Thyroid gland (tissue), 4 donors: ENCODE measurements around the gene BANK1. TPM values are rescaled to one million over a fixed set of nuclear protein-coding genes. Genes with fewer than 3 reads are reported as not detected.

Experiments
- DNase-seq, 2 donors: peaks; one replicate each; pipeline ENCODE4 v3.0.0-alpha.2; 2019
- H3K27ac ChIP-seq, 3 donors: fragments of 200-600 bp; sonication (generic); 1 replicate in 2 of 3; 2 replicates in 1 of 3; pipeline ENCODE4 v1.5.1; 2016 to 2019; ENCODE audit warnings: mild to moderate bottlenecking in 1 of 3, moderate library complexity in 1 of 3
- H3K27me3 ChIP-seq: fragments of 200-600 bp; sonication (generic); one replicate; pipeline ENCODE4 v1.5.1; 2019
- H3K36me3 ChIP-seq, 2 donors: fragments of 200-600 bp; sonication (generic); one replicate each; pipeline ENCODE4 v1.5.1; 2016 to 2019
- H3K4me1 ChIP-seq, 2 donors: fragments of 200-600 bp; sonication (generic); one replicate each; pipeline ENCODE4 v1.5.1; 2017 to 2019
- H3K4me3 ChIP-seq, 3 donors: fragments of 200-600 bp; sonication (generic); replicated peaks in 1 of 3; 1 replicate in 2 of 3; 2 replicates in 1 of 3; pipeline ENCODE4 v1.5.1; 2016; ENCODE audit warnings: mild to moderate bottlenecking in 1 of 3
- H3K9me3 ChIP-seq: fragments of 200-600 bp; sonication (generic); one replicate; pipeline ENCODE4 v1.5.1; 2017
- POLR2A ChIP-seq, 2 donors: fragments of 450-650 bp; IDR thresholded peaks; one replicate each; pipeline ENCODE4 v1.6.1; 2017; ENCODE audit warnings: antibody characterized with exemption in 2 of 2, mild to moderate bottlenecking in 2 of 2, moderate library complexity in 1 of 2
- WGBS, 2 donors: methylation state at CpG; one replicate each; pipeline ENCODE4 v1.1.5; 2017; 5-methylcytosine and 5-hydroxymethylcytosine counted together
- intact Hi-C: fragments of 100-400 bp; cut with DNase I; formaldehyde crosslinking; loops from one replicate; pipeline ENCODE4 v1.15.1; 2023
- total RNA-seq, 4 donors: library from RNA; depleted of rRNA; stranded (reverse); fragments of >200 nt; gene quantifications; one replicate each; pipeline ENCODE4 v1.2.3, GENCODE V29; 2016
- TF ChIP-seq, protein P1 (sequence below), 6 experiments: fragments of 200-600 bp in 3 of 6; fragments of 450-650 bp in 3 of 6; sonication (generic) in 3 of 6; IDR thresholded peaks; one replicate each; pipeline ENCODE4 v1.5.1; 2016 to 2019; ENCODE audit warnings: antibody characterized with exemption in 6 of 6, mild to moderate bottlenecking in 2 of 6, inconsistent platforms in 1 of 6, moderate library complexity in 1 of 6

BANK1 gene
- total RNA-seq, 4 donors from 2014 or later = 15.5 to 22.8 (median 20.3) TPM

DNA sequence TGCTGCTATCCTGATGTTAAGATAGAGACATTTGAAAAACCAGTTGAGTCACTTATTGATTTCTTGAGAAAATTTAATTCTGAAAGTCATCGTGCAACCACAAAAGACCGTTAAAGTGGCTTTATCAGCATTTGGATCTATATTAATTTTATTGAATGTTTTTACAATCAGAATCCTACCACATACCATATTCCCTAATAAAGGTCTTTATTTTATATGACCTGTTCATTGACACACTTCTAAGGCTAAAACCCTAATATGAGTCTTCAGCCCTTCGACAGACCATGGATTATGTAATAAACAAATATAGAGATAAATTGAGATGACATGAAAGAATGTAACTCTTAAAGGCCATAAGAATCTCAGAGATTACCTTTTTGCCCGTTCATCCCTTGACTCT, 68.1 kb downstream of the BANK1 start:
- Histone ChIP-seq H3K27me3 (no peaks in the 10 kb centered on the region), H3K36me3 (no peaks in the 10 kb centered on the region), H3K27ac (no peak overlapping the region), H3K9me3 (no peaks in the 10 kb centered on the region), H3K4me1 (peaks cover 0 to 9% of the 10 kb centered on the region in 2 donors), H3K4me3 (no peak overlapping the region)
- TF ChIP-seq, protein P1, sequence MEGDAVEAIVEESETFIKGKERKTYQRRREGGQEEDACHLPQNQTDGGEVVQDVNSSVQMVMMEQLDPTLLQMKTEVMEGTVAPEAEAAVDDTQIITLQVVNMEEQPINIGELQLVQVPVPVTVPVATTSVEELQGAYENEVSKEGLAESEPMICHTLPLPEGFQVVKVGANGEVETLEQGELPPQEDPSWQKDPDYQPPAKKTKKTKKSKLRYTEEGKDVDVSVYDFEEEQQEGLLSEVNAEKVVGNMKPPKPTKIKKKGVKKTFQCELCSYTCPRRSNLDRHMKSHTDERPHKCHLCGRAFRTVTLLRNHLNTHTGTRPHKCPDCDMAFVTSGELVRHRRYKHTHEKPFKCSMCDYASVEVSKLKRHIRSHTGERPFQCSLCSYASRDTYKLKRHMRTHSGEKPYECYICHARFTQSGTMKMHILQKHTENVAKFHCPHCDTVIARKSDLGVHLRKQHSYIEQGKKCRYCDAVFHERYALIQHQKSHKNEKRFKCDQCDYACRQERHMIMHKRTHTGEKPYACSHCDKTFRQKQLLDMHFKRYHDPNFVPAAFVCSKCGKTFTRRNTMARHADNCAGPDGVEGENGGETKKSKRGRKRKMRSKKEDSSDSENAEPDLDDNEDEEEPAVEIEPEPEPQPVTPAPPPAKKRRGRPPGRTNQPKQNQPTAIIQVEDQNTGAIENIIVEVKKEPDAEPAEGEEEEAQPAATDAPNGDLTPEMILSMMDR (IDR thresholded peaks at IDR 0.05) = no peak
- no peak for TF ChIP-seq POLR2A (IDR thresholded peaks at IDR 0.05)
- no peak for DNase-seq
- WGBS, 2 donors = 91 to 94% methylated on average over 4 of the region's 4 CpGs
- intact Hi-C loops = no loop called here

DNA sequence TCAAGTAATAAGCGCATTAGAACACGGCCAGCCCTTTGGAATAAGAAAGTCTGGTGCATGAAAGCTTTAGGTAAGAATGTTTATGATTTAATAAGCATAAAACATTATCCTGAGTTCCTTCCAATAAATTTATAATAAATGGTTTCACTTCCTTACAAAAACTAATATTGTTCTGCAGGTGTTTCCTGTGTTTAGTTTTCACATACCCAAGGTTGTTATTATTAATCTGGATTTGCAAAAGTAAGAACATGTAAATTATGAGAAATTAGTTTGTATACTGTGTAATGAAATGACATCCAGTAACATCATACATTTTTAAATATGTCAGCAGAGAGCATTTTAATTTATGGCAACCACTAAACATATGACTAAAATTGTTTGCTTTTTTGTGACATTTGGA, 72.1 kb downstream of the BANK1 start:
- H3K27ac ChIP-seq = no peak overlapping the region
- H3K9me3 ChIP-seq = no peaks in the 10 kb centered on the region
- no peaks in the 10 kb centered on the region for H3K36me3 ChIP-seq
- no peaks in the 10 kb centered on the region for H3K4me1 ChIP-seq
- TF ChIP-seq POLR2A (IDR thresholded peaks at IDR 0.05) = no peak
- TF ChIP-seq, protein P1 (IDR thresholded peaks at IDR 0.05) = no peak
- intact Hi-C loops = no loop called here
- DNase-seq = no peak
- no peak overlapping the region for H3K4me3 ChIP-seq
- H3K27me3 ChIP-seq = no peaks in the 10 kb centered on the region
- WGBS, 2 donors = 91 to 94% methylated on average over 2 of the region's 2 CpGs

DNA sequence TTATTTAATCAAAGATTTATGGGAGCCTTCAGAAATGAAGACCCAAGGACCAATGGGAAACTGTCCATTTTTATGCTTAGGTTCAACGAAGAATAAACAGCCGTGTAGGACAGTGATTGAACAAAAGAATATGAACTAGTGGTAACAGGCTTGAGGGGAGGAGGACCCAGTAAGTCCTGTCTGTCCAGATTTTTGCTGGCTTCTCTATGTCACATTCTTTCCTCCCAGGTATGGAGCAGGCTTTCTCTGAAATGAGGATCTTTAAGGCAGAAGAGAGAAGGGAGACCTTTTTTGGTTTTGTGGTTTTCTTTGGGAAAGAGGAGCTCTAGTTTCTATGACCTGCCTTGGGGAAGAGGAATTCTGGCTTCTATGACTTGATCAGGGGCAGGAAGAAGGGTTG, 74.1 kb downstream of the BANK1 start:
- no peaks in the 10 kb centered on the region for H3K36me3 ChIP-seq
- no peak overlapping the region for H3K4me3 ChIP-seq
- H3K4me1 ChIP-seq = no peaks in the 10 kb centered on the region
- no peaks in the 10 kb centered on the region for H3K27me3 ChIP-seq
- no peak for TF ChIP-seq POLR2A (IDR thresholded peaks at IDR 0.05)
- TF ChIP-seq, protein P1 (IDR thresholded peaks at IDR 0.05) = no peak
- no peaks in the 10 kb centered on the region for H3K9me3 ChIP-seq
- intact Hi-C loops = no loop called here
- no peak for DNase-seq
- H3K27ac ChIP-seq = no peak overlapping the region
- WGBS, 2 donors = 91 to 93% methylated on average over 2 of the region's 2 CpGs

DNA sequence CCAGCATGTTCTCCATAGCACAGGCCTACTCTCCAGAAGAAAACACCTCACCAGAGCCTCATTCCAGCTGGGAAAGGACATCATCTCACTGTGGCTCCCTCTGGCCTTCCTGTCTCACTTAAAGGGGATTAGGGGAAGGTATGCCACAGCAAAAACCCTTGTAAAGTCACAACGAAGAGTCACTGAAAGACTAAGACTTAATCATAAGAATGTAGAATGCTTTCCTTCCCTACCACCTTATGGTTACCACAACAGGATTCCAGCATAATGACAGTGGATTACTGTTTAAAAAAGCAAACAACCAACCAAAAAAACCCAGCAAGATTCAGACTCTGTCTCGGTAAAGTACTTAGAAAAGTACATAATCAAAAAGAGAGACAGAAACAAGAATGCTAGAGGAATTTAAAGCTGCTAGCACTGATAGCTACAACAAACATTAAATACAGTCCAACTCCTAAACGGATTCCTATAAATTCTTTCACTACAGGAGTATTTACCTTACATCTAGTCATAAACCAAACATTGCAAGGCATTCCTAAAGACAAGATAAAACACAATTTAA, 75.1 kb downstream of the BANK1 start:
- TF ChIP-seq, protein P1 (IDR thresholded peaks at IDR 0.05) = no peak
- no peak for TF ChIP-seq POLR2A (IDR thresholded peaks at IDR 0.05)
- 49 to 62% methylated on average over 3 of the region's 3 CpGs for WGBS, 2 donors

DNA sequence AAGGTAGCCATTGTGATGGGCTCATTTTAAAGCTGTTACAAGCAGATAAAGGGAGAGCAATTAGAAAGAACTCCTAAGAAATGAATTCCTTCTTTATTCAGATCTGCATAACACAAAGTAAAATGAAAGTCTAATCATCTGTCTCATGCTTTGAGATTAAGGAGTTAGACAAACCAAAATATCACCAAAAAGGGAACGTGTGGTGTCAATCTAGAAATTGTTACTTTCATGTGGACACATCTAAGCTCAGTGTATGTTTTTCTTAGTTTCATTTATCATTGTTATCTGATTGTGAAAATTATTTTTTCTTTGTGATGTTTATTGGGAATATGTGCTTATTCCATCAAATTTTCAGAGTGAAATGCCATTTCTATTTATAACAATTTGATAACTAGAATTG, 80.3 kb downstream of the BANK1 start:
- no peaks in the 10 kb centered on the region for H3K36me3 ChIP-seq
- H3K27ac ChIP-seq = no peak overlapping the region
- no peaks in the 10 kb centered on the region for H3K9me3 ChIP-seq
- no peaks in the 10 kb centered on the region for H3K27me3 ChIP-seq
- no peak overlapping the region for H3K4me3 ChIP-seq
- intact Hi-C loops = no loop called here
- WGBS, 2 donors = 75 to 93% methylated on average over 1 of the region's 1 CpG
- DNase-seq = no peak
- H3K4me1 ChIP-seq = no peaks in the 10 kb centered on the region
- TF ChIP-seq, protein P1 (IDR thresholded peaks at IDR 0.05) = no peak
- TF ChIP-seq POLR2A (IDR thresholded peaks at IDR 0.05) = no peak

More for the DNA sequence above, 75.1 kb downstream of the BANK1 start:
- H3K27ac ChIP-seq = no peak overlapping the region
- no peaks in the 10 kb centered on the region for H3K9me3 ChIP-seq
- intact Hi-C loops = no loop called here
- no peaks in the 10 kb centered on the region for H3K27me3 ChIP-seq
- DNase-seq = no peak
- H3K36me3 ChIP-seq = no peaks in the 10 kb centered on the region
- no peaks in the 10 kb centered on the region for H3K4me1 ChIP-seq
- no peak overlapping the region for H3K4me3 ChIP-seq
